ENCODE data around the gene SLC7A7.
"Not testable (repeated sequence)": the region's sequence is repeated elsewhere in the genome, so short reads cannot be mapped to it uniquely, and the experiment has no call there.

Gene SLC7A7

DNA sequence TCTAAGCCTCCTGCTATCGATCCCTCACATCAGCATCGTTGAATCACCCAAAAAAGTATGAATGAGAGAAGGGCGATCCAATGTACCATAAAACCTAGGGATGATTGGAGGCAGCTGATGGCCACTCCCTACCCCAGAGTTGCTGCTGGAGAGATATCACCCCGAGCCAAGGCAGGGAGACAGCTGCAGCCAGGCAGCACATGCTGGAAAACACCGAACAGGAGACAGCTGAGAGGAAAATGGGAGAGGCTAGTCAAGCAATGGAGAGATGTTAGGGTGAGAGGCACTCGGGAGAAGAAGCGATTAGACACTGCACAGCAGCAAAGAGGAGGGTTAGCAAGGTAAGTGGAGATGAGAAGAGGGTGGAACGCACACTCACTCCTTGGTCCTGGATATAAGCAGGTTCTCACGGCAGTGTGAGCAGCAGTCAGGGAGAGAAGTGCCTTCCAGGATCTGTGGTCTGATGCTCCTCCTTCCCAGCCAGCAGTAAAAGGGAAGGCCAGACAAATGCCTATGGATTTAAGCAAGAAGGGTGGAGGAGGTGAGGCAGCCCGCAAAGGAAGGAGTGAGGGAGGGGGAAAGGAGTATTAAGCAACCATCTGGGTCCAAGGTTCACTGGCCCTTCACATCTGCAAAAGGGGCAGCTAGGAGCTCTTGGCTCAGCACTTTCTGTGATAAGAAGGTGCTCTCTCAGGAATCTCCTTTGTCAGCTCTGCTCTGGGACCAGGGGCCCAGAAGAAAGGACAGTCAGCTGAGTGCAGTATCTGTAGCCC is at the start of gene SLC7A7:
Gene SLC7A7 (minus strand): TSS at position 495 of the 773 bp plus-strand sequence. CDS start 2,037 bp downstream, outside the sequence.
- peak within 1 kb of the TSS; percentile 2 for H3K4me3 ChIP-seq (ENCODE audit: low read depth, low read length)
- TF ChIP-seq, protein P1, sequence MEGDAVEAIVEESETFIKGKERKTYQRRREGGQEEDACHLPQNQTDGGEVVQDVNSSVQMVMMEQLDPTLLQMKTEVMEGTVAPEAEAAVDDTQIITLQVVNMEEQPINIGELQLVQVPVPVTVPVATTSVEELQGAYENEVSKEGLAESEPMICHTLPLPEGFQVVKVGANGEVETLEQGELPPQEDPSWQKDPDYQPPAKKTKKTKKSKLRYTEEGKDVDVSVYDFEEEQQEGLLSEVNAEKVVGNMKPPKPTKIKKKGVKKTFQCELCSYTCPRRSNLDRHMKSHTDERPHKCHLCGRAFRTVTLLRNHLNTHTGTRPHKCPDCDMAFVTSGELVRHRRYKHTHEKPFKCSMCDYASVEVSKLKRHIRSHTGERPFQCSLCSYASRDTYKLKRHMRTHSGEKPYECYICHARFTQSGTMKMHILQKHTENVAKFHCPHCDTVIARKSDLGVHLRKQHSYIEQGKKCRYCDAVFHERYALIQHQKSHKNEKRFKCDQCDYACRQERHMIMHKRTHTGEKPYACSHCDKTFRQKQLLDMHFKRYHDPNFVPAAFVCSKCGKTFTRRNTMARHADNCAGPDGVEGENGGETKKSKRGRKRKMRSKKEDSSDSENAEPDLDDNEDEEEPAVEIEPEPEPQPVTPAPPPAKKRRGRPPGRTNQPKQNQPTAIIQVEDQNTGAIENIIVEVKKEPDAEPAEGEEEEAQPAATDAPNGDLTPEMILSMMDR (conservative IDR thresholded peaks at IDR 0.05; ENCODE audit: low read depth, low read length): no peak
- DNase-seq (ENCODE audit: low read depth): peak; percentile 38

DNA sequence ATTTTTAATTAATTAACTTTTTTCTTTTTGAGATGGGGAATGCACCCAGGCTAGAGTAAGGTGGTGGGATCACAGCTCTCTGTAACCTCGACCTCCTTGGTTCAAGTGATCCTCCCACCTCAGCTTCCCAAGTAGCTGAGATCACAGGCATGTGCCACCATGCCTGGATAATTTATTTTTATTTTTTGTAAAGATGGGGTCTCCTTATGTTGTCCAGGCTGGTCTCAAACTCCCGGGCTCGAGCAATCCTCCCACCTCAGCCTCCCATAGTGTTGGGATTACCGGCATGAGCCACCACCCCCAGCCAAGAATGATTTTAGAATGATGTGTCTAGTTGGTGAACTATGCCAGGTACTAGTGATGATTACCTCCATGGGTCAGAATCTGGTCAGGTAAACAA is 49.7 kb upstream of the SLC7A7 start:
- TF ChIP-seq, protein P1 (conservative IDR thresholded peaks at IDR 0.05; ENCODE audit: low read depth, low read length): no peak
- no peak for DNase-seq (ENCODE audit: low read depth)
- H3K4me3 ChIP-seq (ENCODE audit: low read depth, low read length): no peak overlapping the region

DNA sequence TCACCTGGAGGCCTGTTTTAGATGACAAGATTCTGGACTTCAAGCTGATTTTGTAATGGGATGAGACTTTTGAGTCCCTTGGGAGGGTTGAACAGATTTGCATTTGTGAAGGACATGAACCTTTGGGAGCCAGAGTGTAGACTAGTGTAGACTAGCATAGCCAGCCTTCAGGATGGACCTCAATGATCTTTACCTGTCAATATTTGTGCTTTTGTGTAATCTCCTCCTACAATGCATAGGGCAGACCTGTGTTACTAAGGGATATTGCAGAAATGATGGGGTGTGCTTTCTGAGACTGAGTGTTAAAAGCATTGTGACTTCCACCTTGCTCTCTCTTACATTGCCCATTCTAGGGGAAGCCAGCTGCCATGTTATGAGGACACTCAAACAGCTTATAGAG is 46.4 kb upstream of the SLC7A7 start:
- H3K4me3 ChIP-seq (ENCODE audit: low read depth, low read length): no peak overlapping the region
- TF ChIP-seq, protein P1 (conservative IDR thresholded peaks at IDR 0.05; ENCODE audit: low read depth, low read length): no peak
- no peak for DNase-seq (ENCODE audit: low read depth)

DNA sequence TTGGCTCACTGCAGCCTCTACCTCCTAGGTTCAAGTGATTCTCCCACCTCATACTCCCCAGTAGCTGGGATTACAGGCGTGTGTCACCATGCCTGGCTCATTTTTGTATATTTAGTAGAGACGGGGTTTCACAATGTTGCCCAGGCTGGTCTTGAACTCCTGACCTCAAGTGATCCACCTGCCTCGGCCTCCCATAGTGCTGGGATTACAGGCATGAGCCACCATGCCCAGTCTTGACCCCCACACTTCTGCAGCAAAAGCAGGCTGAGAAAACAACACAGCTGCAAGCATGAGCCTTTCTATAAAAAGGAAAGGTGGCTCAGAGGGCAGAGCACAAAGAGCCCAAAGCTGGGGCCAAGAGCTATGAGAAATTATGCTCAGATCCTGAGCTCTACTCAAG is 45.1 kb upstream of the SLC7A7 start:
- not testable (repeated sequence) for DNase-seq (ENCODE audit: low read depth); H3K4me3 ChIP-seq (ENCODE audit: low read depth, low read length)

DNA sequence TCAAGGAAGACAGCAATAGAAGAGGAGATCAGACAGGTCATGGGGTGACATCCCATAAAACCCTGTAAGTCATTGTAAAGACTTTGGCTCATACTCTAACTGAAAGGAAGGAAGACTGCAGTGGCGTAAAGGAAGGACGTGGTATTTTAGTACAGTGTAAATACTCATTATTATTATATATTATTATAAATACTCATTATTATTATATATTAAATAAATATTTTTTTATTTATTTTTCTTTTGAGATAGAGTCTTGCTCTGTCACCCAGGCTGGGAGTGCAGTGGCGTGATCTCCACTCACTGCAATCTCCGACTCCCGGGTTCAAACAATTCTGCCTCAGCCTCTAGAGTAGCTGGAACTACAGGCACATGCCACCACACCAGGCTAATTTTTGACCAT is 41.2 kb upstream of the SLC7A7 start:
- TF ChIP-seq, protein P1 (conservative IDR thresholded peaks at IDR 0.05; ENCODE audit: low read depth, low read length): no peak
- DNase-seq (ENCODE audit: low read depth): no peak
- no peak overlapping the region for H3K4me3 ChIP-seq (ENCODE audit: low read depth, low read length)

DNA sequence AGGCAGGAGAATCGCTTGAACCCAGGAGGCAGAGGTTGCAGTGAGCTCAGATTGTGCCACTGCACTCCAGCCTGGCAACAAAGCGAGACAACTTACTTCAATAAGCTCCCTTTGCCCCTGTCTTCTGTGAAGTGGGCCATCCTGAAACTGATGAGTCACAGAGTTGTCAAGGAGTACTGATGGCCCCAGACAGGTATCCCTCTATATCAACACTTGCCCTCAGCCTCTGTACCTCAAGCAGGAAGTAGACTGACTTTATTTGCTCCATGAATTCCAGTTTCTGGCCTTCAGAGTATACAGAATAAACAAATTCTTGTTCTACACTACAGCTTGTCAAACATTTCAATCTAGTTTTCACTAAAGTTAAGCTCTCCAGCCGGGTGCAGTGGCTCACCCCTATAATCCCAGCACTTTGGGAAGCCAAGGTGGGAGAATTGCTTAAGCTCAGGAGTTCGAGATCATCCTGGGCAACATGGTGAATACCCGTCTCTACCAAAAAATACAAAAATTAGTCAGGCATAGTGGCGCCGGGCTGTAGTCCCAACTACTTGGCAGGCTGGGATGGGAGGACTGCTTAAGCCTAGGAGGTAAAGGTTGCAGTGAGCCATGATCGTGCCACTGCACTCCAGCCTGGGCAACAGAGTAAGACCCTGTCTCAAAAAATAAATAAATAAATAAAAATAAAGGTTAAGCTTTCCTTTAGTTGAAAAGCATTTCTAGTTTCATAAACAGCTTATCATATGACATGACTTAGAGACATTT is 39.9 kb upstream of the SLC7A7 start:
- DNase-seq (ENCODE audit: low read depth): no peak
- no peak overlapping the region for H3K4me3 ChIP-seq (ENCODE audit: low read depth, low read length)
- TF ChIP-seq, protein P1 (conservative IDR thresholded peaks at IDR 0.05; ENCODE audit: low read depth, low read length): no peak

DNA sequence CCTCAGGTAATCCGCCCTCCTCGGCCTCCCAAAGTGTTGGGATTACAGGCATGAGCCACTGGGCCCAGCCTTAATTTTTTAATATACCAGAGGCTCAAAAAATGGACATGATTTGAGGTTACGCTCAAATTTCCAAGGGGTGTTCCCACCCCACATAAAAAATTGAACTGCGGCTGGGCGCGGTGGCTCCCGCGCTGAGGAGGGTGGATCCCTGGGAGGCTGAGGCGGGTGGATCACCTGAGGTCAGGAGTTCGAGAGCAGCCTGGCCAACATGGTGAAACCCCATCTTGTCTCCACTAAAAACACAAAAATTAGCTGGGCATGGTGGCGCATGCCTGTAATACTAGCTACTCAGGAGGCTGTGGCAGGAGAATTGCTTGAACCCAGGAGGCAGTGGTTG is 39.1 kb upstream of the SLC7A7 start:
- not testable (repeated sequence) for H3K4me3 ChIP-seq (ENCODE audit: low read depth, low read length); DNase-seq (ENCODE audit: low read depth)
